ENCODE data around the gene PFN3. TPM values are rescaled to one million over a fixed set of nuclear protein-coding genes. Genes with fewer than 3 reads are reported as not detected.

Gene PFN3
- total RNA-seq, 4 donors from 2014 or later, result not detected

DNA sequence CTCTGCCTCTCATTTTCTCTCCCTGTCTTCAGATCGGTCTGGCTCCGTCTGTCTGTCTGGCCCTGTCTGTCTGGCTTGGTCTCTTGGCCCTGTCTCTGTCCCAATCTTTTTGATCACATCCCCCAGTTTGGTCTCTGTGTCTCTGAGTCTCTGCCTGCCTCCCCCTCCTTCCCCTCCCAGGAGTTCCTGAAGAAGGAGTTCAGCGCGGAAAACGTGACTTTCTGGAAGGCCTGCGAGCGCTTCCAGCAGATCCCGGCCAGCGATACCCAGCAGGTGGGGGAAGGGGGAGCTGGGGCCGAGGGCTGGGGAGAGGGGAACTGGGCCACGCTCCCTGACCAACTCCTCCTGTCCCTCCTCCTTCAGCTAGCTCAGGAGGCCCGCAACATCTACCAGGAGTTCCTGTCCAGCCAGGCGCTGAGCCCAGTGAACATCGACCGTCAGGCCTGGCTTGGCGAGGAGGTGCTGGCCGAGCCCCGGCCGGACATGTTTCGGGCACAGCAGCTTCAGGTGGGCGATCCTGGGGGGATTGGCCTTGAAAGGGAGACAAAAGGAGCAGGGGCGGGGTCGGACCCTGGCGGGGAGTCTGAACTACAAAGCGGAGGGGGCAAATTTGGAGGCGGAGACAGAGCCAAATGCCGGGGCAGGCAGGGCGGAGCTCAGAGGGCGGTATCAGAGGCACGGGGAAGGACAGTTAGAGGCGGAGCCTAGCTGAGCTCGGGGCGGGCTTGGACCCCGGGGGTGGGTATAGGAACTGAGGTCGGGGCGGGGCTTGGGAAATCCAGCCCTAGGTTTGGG, 33.7 kb downstream of the PFN3 start:
- H3K4me1 ChIP-seq, result peaks cover 3 to 21% of the 10 kb centered on the region in 2 donors
- DNase-seq, result peak; percentile 94 to 96
- no peaks in the 10 kb centered on the region for H3K9me3 ChIP-seq
- no peak for TF ChIP-seq CTCF (IDR thresholded peaks at IDR 0.05)
- TF ChIP-seq POLR2A (IDR thresholded peaks at IDR 0.05), result peak; percentile 49 to 55
- H3K27ac ChIP-seq, result peak overlapping the region; percentile 97
- peak overlapping the region; percentile 51 to 53 for H3K4me3 ChIP-seq
- no peaks in the 10 kb centered on the region for H3K36me3 ChIP-seq
- intact Hi-C loops (cut with DNase I; ENCODE audit: low total_unique reads), result no loop called here
- no peaks in the 10 kb centered on the region for H3K27me3 ChIP-seq

DNA sequence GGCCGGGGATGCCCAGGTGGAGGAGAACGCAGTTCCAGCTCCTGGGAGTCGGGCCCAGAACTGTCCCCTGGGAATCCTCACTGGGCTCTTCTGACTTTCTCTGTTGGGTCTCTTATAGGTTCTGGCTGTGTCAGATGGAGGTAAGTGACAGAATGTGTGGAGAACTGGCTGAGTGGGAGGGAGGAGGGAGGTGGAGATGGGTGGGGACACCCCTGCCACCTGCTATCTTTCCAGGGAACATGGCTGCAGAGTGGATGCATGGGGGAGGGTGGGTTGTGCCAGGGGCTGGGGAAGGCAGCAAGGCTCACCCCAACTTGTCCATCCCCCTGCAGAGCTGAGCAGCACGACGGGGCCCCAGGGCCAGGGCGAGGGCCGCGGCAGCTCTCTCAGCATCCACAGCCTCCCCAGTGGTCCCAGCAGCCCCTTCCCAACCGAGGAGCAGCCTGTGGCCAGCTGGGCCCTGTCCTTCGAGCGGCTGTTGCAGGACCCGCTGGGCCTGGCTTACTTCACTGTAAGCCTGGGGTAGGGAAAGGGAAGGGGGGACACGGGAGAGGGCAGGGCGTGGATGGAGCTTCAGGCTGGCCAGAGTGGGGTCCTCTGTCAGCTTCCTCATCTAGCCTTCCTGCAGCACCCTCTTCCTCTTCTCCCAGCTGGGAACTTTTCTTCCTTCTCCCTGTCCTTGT, 34.5 kb downstream of the PFN3 start:
- peak overlapping the region; percentile 97 for H3K27ac ChIP-seq
- TF ChIP-seq POLR2A (IDR thresholded peaks at IDR 0.05) (no peak), CTCF (IDR thresholded peaks at IDR 0.05) (no peak)
- intact Hi-C loops (cut with DNase I; ENCODE audit: low total_unique reads), result no loop called here
- H3K9me3 ChIP-seq, result no peaks in the 10 kb centered on the region
- H3K27me3 ChIP-seq, result no peaks in the 10 kb centered on the region
- H3K4me3 ChIP-seq, result peak overlapping the region in 1 of 2 donors; percentile 53
- H3K36me3 ChIP-seq, result no peaks in the 10 kb centered on the region
- no peak for DNase-seq
- peaks cover 3 to 18% of the 10 kb centered on the region in 2 donors for H3K4me1 ChIP-seq

GRCh38 chr5:177364159-177364962, 36.1 kb downstream of the PFN3 start:
- intact Hi-C loops (cut with DNase I; ENCODE audit: low total_unique reads), result no loop called here
- H3K27me3 ChIP-seq, result no peaks in the 10 kb centered on the region
- H3K4me3 ChIP-seq, result no peak overlapping the region
- DNase-seq, result no peak
- no peak for TF ChIP-seq CTCF (IDR thresholded peaks at IDR 0.05)
- TF ChIP-seq POLR2A (IDR thresholded peaks at IDR 0.05), result no peak
- H3K9me3 ChIP-seq, result no peaks in the 10 kb centered on the region
- peaks cover 3 to 14% of the 10 kb centered on the region in 2 donors for H3K4me1 ChIP-seq
- H3K36me3 ChIP-seq, result no peaks in the 10 kb centered on the region
- H3K27ac ChIP-seq, result no peak overlapping the region

DNA sequence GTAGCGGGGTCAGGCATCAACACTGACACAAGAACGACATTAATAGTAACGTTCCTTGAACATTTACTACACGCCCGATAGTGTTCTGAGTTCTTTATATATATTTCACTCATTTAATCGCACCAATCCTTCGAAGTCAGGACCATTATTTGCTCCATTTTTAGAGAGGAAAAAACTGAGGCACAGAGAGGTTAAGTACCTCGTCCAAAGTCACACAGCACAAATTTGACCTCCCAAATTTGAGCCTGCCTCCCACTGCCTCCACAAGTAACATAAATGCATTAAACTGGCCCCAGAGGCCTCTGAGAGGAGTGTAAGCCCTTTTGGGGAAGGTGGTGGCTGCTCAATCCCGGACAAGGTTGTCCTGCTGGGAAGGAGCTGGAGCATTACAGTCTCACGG, 36.9 kb downstream of the PFN3 start:
- no peaks in the 10 kb centered on the region for H3K27me3 ChIP-seq
- intact Hi-C loops (cut with DNase I; ENCODE audit: low total_unique reads), result no loop called here
- H3K9me3 ChIP-seq, result no peaks in the 10 kb centered on the region
- peak overlapping the region; percentile 19 to 36 for H3K4me3 ChIP-seq
- H3K4me1 ChIP-seq, result peaks cover 3 to 14% of the 10 kb centered on the region in 2 donors
- no peak overlapping the region for H3K27ac ChIP-seq
- TF ChIP-seq CTCF (IDR thresholded peaks at IDR 0.05) (no peak), POLR2A (IDR thresholded peaks at IDR 0.05) (no peak)
- no peak for DNase-seq
- no peaks in the 10 kb centered on the region for H3K36me3 ChIP-seq
